Testis (tissue), 2 donors: ENCODE measurements around the gene ARL4A.

Experiments used
- POLR2A ChIP-seq: fragments of 450-650 bp; IDR thresholded peaks from one replicate; pipeline ENCODE4 v1.6.1; 2017; ENCODE audit warnings: antibody characterized with exemption, mild to moderate bottlenecking, moderate library complexity
- TF ChIP-seq, protein P1 (sequence below), 3 experiments: fragments of 450-650 bp in 2 of 3; fragments of 200-600 bp in 1 of 3; sonication (generic) in 1 of 3; IDR thresholded peaks; one replicate each; pipeline ENCODE4 v1.5.1; 2016 to 2019; ENCODE audit warnings: antibody characterized with exemption in 3 of 3, mild to moderate bottlenecking in 2 of 3, moderate library complexity in 1 of 3

DNA sequence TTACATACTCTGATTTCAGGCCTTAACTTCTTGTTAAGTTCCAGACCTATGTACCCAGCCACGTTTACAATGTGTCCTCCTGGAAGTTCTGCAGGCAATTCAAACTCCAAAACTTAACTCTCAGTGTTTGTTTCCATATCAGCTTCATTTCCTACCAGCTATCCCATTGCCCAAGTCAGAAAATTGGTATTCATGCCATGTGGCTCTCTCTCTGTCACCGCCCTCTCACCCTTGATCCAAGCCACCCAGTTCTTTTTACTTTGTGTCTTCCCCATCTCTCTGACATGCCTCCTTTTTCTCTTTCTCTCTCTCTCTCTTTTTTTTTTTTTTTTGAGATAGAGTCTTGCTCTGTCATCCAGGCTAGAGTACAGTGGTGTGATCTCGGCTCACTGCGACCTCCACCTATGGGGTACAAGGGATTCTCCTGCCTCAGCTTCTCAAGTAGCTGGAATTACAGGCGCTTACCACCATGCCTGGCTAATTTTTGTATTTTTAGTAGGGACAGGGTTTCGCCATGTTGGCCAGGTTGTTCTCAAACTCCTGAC, 33.9 kb downstream of the ARL4A start:
- TF ChIP-seq, protein P1, sequence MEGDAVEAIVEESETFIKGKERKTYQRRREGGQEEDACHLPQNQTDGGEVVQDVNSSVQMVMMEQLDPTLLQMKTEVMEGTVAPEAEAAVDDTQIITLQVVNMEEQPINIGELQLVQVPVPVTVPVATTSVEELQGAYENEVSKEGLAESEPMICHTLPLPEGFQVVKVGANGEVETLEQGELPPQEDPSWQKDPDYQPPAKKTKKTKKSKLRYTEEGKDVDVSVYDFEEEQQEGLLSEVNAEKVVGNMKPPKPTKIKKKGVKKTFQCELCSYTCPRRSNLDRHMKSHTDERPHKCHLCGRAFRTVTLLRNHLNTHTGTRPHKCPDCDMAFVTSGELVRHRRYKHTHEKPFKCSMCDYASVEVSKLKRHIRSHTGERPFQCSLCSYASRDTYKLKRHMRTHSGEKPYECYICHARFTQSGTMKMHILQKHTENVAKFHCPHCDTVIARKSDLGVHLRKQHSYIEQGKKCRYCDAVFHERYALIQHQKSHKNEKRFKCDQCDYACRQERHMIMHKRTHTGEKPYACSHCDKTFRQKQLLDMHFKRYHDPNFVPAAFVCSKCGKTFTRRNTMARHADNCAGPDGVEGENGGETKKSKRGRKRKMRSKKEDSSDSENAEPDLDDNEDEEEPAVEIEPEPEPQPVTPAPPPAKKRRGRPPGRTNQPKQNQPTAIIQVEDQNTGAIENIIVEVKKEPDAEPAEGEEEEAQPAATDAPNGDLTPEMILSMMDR (IDR thresholded peaks at IDR 0.05) = no peak
- TF ChIP-seq POLR2A = no peak
